GM15510 (cell line): Measurements from ENCODE around the gene TTLL13.

Experiments
- POLR2A ChIP-seq: IDR thresholded peaks from 3 replicates; pipeline ENCODE4 v1.6.1; 2011; ENCODE audit warnings: borderline replicate concordance; ENCODE audit not compliant: insufficient read length; ENCODE audit errors: extremely low read depth

TTLL13 gene

DNA sequence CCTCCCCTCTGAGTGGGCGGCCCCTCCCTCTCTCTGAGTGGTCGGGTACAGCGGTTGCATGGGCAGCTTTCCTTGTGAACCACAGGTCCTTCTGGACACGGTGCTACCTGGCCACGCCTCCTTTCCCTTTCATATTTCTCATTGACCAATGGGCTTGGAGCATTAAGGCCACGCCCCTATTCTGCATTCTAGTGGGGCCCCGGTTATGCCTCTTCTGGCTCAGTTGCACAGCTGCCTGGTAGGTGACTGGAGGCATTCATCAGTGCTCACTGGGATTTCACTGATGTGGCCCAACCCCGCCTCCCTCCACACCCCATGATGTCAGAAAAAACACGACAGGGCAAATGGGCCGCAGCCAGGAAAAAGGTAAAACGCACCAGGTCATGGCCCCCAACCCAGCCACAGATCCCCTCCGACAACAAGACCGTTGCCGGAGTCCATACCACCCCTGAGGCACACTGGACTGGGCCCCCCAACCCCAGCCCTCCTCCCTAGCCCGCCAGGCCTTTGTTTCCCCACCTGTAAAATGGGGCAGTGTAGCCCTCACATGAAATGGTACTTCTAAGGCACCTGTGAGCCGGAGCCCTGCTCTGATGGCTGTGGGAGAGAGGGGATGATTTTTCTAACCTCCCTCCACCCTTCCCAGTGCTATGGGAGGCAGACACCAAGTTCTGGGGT, 42.5 kb downstream of the TTLL13 start:
- no peak for TF ChIP-seq POLR2A

DNA sequence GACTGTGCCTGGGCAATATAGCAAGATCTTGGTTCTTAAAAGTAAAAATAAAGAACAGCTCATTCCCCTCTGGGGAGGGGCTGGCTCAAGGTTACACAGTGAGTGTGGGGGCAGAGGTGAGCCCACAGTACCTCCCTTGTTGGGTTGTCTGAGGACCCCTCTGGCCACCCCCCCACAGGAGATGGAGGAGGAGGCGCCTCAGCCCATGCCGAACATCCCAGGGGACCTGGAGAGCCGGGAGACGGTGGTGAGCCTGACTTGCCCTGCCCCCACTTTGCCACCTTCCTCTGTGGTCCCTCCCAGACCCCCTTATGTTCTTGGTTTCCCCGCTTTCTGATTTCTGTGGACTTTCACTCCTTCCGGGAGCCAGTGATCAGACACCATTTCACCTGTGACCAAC, 44.8 kb downstream of the TTLL13 start:
- TF ChIP-seq POLR2A = no peak

GRCh38 chr15:90294601-90295269, 45.4 kb downstream of the TTLL13 start:
- no peak for TF ChIP-seq POLR2A

DNA sequence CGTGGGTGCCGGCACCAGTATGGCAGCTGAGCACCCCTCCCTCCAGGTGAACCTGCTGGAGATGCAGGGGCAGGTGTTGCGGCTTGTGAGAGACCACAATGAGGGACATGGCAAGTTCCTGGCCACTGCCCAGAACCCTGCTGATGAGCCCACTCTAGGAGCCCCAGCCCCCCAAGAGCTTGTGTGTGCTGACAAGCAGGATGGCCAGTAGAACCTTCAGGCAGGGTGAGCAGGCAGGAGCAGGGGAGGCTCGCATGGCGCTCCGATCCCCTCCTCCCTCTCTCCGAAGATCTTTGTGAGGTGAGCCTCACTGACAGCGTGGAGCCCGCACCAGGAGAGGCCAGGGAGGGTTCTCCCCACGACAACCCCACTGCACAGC, 45.9 kb downstream of the TTLL13 start:
- no peak for TF ChIP-seq POLR2A

DNA sequence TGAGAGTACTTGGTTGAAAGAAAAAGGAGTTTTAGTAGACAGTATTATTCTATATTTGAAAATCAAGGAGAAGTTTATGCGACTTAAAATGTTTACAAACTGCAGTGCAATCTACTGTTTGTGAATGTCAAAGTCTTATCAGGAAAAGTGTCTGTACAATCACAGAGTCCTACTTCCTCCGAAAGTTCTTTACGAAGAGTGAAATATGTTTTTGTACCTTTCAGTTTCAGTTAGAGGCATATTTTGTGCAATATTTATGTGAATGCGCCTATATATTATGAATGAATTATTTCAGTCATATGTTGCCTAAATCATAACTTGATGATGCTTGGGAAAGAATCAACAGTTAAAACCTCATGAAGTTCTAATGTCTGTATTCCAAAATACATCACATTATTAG, 47.7 kb downstream of the TTLL13 start:
- TF ChIP-seq POLR2A = no peak

- TF ChIP-seq POLR2A = no peak
These were observed 51.2 kb downstream of the TTLL13 start for GRCh38 chr15:90300541-90300940.

GRCh38 chr15:90300988-90301706, 51.8 kb downstream of the TTLL13 start:
- no peak for TF ChIP-seq POLR2A

GRCh38 chr15:90301707-90302300, 52.4 kb downstream of the TTLL13 start:
- no peak for TF ChIP-seq POLR2A

- no peak for TF ChIP-seq POLR2A
These were observed 56.6 kb downstream of the TTLL13 start for GRCh38 chr15:90305932-90306331.

DNA sequence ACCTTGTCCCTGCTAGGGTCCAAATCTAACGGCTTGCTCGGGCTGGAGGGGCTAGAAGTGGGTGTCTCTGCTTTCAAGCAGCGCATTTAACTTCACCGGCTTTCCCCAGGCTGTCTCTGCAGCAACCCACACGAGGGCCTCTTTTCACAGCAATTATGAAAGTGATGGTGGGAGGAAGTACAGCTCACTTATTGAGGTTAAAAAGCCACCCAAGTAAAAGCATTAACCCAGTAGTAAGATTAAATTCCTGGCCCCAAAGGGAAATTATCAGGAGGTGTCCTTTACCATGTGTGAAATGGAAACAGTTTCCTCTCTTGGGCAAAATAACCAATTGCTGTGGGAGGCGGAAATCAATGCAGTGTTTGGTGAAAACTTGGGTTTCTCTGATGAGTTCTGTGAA, 57.2 kb downstream of the TTLL13 start:
- TF ChIP-seq POLR2A = no peak

GRCh38 chr15:90307661-90308060, 58.3 kb downstream of the TTLL13 start:
- no peak for TF ChIP-seq POLR2A

DNA sequence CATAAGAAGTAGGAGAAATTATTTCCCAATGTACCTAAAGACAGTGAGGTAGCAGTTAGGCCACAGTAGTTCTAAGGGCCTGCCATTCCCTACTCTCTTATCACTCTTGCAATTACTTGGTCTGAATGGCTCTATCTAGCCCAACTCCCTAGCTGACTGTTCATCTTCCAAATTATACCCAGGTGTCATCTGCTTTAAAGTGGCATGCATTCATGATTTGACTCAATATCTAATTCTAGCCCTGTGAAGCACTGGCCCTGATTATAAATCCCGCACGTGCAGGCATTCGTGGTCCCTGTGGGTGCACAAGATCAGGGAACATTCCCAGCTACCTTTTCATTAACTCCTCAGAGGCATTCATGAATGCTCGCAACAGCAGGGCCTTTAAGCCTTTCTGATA, 59.7 kb downstream of the TTLL13 start:
- TF ChIP-seq POLR2A = no peak
